ENCODE results near the gene LTA4H. TPM values are rescaled to one million over a fixed set of nuclear protein-coding genes. Genes with fewer than 3 reads are reported as not detected.

The LTA4H gene
- total RNA-seq, result 68.3 and 69.4 TPM in 2 replicates
- long read RNA-seq, transcript LTA4H-201 (19 exons, 2,139 nt), result major isoform, 540 of 668 reads
- long read RNA-seq, partial matches to known transcripts, result 18 of 668 reads
- long read RNA-seq, other reads (novel, unspliced or antisense), result 110 of 668 reads

GRCh38 chr12:96035283-96036236, at the start of gene LTA4H:
Gene LTA4H (minus strand): TSS chr12:96035587. CDS start chr12:96035519, 68 bp downstream.
- H3K27ac Mint-ChIP-seq (ENCODE audit: unreplicated experiment), result no peak within 1 kb of the TSS
- DNase-seq (ENCODE audit: extremely low spot score, unreplicated experiment), result peak; percentile 97
- no peaks in the 10 kb centered on the region for H3K9me3 Mint-ChIP-seq (ENCODE audit: unreplicated experiment)
- H3K27me3 Mint-ChIP-seq (ENCODE audit: unreplicated experiment), result no peaks in the 10 kb centered on the region
- no peak within 1 kb of the TSS for H3K4me3 Mint-ChIP-seq (ENCODE audit: unreplicated experiment)
- peaks cover 3% of the 10 kb centered on the region for H3K4me1 Mint-ChIP-seq (ENCODE audit: unreplicated experiment)
- H3K36me3 Mint-ChIP-seq (ENCODE audit: unreplicated experiment), result no peaks in the 10 kb centered on the region
- no peak for TF ChIP-seq CTCF (IDR thresholded peaks at IDR 0.05)

- TF ChIP-seq CTCF (IDR thresholded peaks at IDR 0.05), result no peak
- Mint-ChIP-seq H3K36me3 (ENCODE audit: unreplicated experiment) (no peaks in the 10 kb centered on the region), H3K4me3 (ENCODE audit: unreplicated experiment) (no peak overlapping the region), H3K9me3 (ENCODE audit: unreplicated experiment) (peaks cover 5% of the 10 kb centered on the region), H3K27ac (ENCODE audit: unreplicated experiment) (no peak overlapping the region), H3K4me1 (ENCODE audit: unreplicated experiment) (no peaks in the 10 kb centered on the region), H3K27me3 (ENCODE audit: unreplicated experiment) (no peaks in the 10 kb centered on the region)
- no peak for DNase-seq (ENCODE audit: extremely low spot score, unreplicated experiment)
These were observed 49.2 kb upstream of the LTA4H start for GRCh38 chr12:96084624-96085023.

GRCh38 chr12:96083020-96083719, 47.8 kb upstream of the LTA4H start:
- no peak for TF ChIP-seq CTCF (IDR thresholded peaks at IDR 0.05)
- no peak for DNase-seq (ENCODE audit: extremely low spot score, unreplicated experiment)
- Mint-ChIP-seq H3K4me3 (ENCODE audit: unreplicated experiment) (no peak overlapping the region), H3K4me1 (ENCODE audit: unreplicated experiment) (no peaks in the 10 kb centered on the region), H3K27ac (ENCODE audit: unreplicated experiment) (no peak overlapping the region), H3K36me3 (ENCODE audit: unreplicated experiment) (no peaks in the 10 kb centered on the region), H3K27me3 (ENCODE audit: unreplicated experiment) (no peaks in the 10 kb centered on the region), H3K9me3 (ENCODE audit: unreplicated experiment) (peaks cover 5% of the 10 kb centered on the region)

GRCh38 chr12:96081596-96081995, 46.2 kb upstream of the LTA4H start:
- no peak for TF ChIP-seq CTCF (IDR thresholded peaks at IDR 0.05)
- H3K36me3 Mint-ChIP-seq (ENCODE audit: unreplicated experiment), result no peaks in the 10 kb centered on the region

More at GRCh38 chr12:96081596-96081995, 46.2 kb upstream of the LTA4H start:
- Mint-ChIP-seq H3K4me3 (ENCODE audit: unreplicated experiment) (no peak overlapping the region), H3K4me1 (ENCODE audit: unreplicated experiment) (no peaks in the 10 kb centered on the region), H3K9me3 (ENCODE audit: unreplicated experiment) (peaks cover 5% of the 10 kb centered on the region), H3K27me3 (ENCODE audit: unreplicated experiment) (no peaks in the 10 kb centered on the region), H3K27ac (ENCODE audit: unreplicated experiment) (no peak overlapping the region)
- DNase-seq (ENCODE audit: extremely low spot score, unreplicated experiment), result no peak
